AG09319 (cell line): ENCODE results near the gene NAGLU.

Source experiments
- DNase-seq: peaks from one replicate; pipeline ENCODE4 v3.0.0-alpha.2; 2010; ENCODE audit warnings: low read depth; ENCODE audit errors: extremely low read depth
- CTCF ChIP-seq: IDR thresholded peaks from 2 replicates; pipeline ENCODE4 v1.5.1; 2011; ENCODE audit warnings: low read depth, mild to moderate bottlenecking, inconsistent platforms, low read length, moderate library complexity

NAGLU gene

GRCh38 chr17:42536048-42536371 lies at the start of gene NAGLU:
Gene NAGLU, plus strand, starts transcription at chr17:42536241. Its CDS starts 32 bp downstream, at chr17:42536273.
- DNase-seq: peak; percentile 71
- no peak for TF ChIP-seq CTCF

- no peak for TF ChIP-seq CTCF
- DNase-seq: no peak
Observed at GRCh38 chr17:42488032-42488431, 48.0 kb upstream of the NAGLU start.

- TF ChIP-seq CTCF: no peak
- DNase-seq: no peak
Observed at GRCh38 chr17:42493319-42493718, 42.7 kb upstream of the NAGLU start.

GRCh38 chr17:42494673-42495072 lies 41.4 kb upstream of the NAGLU start:
- no peak for TF ChIP-seq CTCF
- DNase-seq: no peak

- no peak for DNase-seq
- no peak for TF ChIP-seq CTCF
Observed at GRCh38 chr17:42498828-42499227, 37.2 kb upstream of the NAGLU start.

GRCh38 chr17:42502091-42502490 lies 34.0 kb upstream of the NAGLU start:
- no peak for DNase-seq
- TF ChIP-seq CTCF: no peak

- no peak for DNase-seq
- no peak for TF ChIP-seq CTCF
Observed at GRCh38 chr17:42502926-42503325, 33.1 kb upstream of the NAGLU start.
